Hematopoietic multipotent progenitor cell treated with erythropoietin and hydrocortisone succinate and interleukin-3 and kit ligand, for 8 days (in vitro differentiated cells): Measurements from ENCODE around the gene RGMA.
"Not testable (repeated sequence)": the region's sequence is repeated elsewhere in the genome, so short reads cannot be mapped to it uniquely, and the experiment has no call there.

ENCODE experiments used
- DNase-seq: peaks from one replicate; pipeline ENCODE4 v3.0.0-alpha.2; 2015

The RGMA gene

DNA sequence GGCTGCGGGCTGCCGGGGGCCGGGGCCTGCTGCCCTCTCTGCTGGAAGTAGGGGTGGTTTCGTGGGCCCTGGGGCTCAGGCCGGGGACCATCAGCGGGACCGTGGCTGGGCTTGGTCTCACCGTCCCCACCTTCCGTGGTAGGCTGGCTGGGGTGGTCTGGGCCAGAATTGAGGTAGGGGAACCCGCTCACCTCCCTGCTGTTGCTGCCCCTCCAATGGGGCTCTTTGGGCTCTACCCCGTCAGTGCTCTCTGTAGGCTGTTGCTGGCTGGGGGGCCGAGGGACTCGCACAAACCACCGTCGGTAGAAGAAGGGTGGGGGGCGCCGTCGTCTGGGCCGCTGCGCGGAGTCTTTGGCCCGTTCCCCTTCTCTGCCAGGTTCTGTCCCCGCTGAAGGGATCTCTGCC is 23.4 kb downstream of the RGMA start:
- DNase-seq = no peak

DNA sequence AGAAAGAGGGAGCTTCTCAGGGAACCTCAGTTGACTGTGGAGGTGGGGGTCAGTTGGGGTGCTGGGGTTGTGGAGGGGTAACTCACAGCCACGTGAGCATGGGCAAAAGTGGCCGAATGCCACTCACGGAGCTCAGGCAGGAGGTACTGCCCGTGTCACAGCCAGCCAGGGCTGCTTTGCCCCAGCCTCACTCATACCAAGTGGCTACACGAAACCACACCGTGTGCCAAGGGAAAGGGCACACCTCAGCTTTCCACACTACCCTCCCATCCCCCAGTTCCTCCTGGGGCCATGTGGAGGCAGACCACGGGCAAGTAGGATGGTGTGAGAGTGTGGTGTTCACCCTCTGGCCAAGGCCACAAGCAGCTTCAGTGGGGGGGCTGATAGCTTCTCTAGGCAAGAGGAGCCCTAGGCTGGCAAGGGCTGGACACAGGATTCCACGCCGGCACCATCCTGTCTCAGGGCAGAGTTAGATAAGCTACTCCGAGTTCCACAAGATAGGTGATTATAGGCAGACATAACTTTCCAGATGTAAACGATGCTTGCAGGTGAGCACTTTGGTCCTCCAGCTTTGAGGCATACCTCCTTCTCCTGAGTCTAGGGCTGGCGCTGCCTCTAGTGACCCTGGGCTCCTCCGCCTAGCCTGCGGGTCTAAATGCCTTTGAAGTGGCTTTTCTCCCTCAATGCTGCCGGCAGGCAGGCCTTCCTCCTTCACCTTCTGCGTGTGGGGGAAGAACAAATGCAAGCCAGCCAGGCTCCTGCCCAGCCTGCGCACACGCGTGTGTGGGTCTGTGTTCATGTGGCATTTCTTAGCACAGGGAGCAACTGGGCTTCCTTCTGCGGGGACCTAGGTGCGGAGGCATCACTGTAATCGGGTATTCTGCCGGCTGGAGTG is 25.0 kb downstream of the RGMA start:
- DNase-seq = no peak

DNA sequence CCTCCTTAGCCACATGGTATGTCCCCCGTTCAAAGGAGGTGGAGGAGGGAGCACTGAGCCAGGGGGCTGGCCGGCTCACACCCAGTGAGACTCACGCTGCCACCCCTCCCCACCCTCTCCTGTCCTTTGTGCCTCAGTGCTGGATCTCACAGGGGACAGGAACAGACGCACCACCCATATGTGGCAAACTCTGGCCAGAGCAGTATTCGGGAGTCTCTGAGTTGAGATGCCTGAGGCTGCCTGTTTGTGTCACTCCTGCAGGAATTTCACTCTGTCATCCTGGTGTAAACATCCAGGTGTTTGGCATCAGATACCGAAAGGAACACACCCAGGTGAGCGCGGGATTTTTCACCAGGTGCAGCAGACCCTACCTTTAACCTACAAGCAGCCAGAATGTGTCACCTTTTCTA is 25.7 kb downstream of the RGMA start:
- no peak for DNase-seq

- not testable (repeated sequence) for DNase-seq
These were observed 26.3 kb downstream of the RGMA start for GRCh38 chr15:93062628-93063261.

GRCh38 chr15:93060336-93061248 is 28.4 kb downstream of the RGMA start:
- no peak for DNase-seq

GRCh38 chr15:93059442-93059841 is 29.6 kb downstream of the RGMA start:
- no peak for DNase-seq

DNA sequence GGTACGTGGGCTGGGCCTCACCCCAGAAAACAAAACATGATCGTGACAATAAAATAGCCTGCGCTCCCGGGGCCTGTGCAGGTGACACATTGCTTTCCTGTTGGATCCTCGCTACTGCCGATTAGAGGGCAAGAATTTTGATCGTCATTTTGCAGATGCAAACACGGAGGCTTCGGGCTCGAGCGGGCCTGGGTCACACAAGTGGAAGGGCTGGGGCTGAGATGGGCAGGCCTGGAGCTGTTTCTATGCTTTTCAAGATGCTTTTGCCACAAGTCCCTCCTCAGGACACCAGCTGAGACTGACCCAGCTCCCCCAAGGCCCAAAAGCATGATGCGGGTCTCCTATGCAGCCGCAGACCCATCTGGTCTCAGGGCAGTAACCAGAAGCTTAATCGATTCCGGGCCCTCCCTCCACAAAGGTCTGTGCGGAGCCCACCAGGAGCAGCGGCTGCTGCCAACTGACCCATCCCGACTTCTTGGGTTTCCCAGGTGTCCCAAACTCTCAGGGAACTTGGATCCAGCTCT is 30.0 kb downstream of the RGMA start:
- no peak for DNase-seq

DNA sequence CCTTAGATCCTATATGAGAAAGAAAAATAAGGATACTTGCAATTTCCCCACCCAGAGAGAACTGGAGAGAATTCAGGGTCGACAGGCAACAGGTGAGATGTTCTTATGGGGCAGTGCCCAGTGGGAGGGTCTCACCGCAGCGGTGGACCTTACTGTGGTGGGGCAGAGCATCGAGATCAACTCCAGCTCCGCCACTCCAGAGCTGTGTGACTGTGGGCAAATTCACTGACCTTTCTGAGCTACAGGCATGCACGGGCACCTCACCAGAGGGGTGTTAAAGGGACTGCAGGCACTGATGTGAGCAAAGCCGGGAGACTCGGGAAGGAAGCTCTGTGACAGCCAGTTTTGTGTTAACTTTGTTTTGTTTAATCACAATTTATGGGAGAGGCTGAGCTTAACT is 30.9 kb downstream of the RGMA start:
- no peak for DNase-seq

- DNase-seq = no peak
These were observed 31.4 kb downstream of the RGMA start for GRCh38 chr15:93057618-93058017.

DNA sequence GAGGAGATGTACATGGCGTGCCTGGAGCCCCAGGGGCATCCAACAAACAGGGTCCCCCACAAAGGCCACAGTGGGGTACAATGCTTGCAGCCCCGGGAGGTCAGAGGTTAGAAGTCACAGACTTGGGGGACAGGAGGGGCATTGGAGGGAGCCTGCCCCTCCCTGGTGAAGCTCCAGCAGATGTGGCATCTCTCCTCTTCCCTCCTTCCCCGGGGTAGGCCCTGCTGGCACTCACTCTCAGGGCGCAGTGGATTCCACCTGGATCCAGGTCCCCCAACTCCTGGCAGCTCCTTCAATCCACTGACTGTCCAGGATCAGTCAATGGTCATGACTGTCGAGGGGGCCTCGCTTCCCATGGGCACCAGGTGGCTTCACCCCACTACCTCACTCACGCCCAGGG is 32.2 kb downstream of the RGMA start:
- no peak for DNase-seq

GRCh38 chr15:93055211-93055610 is 33.8 kb downstream of the RGMA start:
- no peak for DNase-seq

DNA sequence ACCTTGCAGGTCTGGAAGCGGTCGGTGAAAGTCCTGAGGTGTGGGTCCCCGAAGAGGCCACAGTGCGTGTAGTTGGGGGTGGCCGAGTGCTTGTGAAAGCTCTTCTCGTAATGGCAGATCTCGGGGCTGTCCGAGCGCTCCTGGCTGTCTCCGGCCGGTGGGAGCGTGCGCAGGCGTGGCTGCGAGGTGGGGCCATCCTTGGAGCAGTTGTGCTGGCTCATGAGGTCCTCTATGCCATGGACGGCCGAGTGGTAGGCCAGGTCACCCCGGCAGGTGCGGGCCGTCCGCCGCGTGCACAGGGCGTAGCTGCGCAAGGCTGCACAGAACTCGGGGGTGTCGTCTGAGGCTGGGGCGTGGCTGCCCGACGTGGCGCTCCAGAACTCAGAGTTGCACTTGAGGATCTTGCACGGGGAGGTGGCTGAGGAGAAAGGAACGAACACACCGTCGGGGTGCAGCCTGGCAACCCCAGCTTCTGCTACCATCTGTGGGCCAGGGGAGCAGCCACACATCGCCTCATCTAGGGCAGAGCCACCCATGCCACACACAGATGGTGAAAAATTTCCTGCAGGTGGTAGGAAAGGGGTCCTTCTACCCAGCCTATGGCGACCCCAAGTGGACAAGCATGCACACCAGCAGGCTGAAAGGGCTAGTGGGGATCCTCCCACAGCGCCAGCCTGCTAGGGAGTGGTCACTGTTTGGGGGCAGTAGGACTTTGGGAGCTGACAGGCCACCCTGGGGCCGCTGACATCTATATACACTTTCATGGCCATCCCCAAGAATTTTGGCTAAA is 36.7 kb downstream of the RGMA start:
- no peak for DNase-seq

- DNase-seq = no peak
These were observed 37.5 kb downstream of the RGMA start for GRCh38 chr15:93051236-93052089.

- DNase-seq = no peak
These were observed 38.4 kb downstream of the RGMA start for GRCh38 chr15:93050648-93051047.

- no peak for DNase-seq
These were observed 39.0 kb downstream of the RGMA start for GRCh38 chr15:93049914-93050578.

GRCh38 chr15:93049233-93049632 is 39.8 kb downstream of the RGMA start:
- DNase-seq = no peak

- peak; percentile 23 for DNase-seq
These were observed 40.3 kb downstream of the RGMA start for GRCh38 chr15:93048759-93049161.

DNA sequence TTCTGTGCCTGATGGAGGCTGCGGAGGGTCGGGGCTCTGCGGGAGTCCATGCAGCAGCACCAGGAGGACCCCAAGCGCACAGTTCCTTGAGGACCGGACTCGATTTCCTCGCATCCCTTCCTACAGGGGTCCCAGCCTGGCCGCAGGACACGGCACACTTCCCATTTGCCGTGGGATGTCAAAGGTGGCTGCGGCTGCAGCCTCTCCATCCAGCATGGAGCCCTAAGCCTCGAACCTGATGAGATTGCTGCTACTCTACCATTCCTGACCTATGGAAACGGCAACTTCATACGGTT is 40.6 kb downstream of the RGMA start:
- no peak for DNase-seq

- DNase-seq = no peak
These were observed 41.2 kb downstream of the RGMA start for GRCh38 chr15:93047621-93048425.

GRCh38 chr15:93046721-93047120 is 42.3 kb downstream of the RGMA start:
- no peak for DNase-seq
